Left lung (tissue), 10 donors: ENCODE data around the gene TRIM37. TPM values are rescaled to one million over a fixed set of nuclear protein-coding genes. Genes with fewer than 3 reads are reported as not detected.

Experiments used
- ATAC-seq: fragments of 200-7000 bp; cut with Tn5 transposase; one replicate; pipeline ENCODE4 v1.9.1; 2020; ENCODE audit warnings: moderate library complexity
- DNase-seq, 4 donors: peaks; one replicate each; pipeline ENCODE4 v3.0.0-alpha.2; 2013 to 2020
- H3K27ac ChIP-seq, 2 donors: fragments of 200-600 bp; sonication (generic) in 1 of 2; one replicate each; pipeline versions ENCODE4 v1.5.0 to v1.8.0; 2020 to 2021
- H3K27me3 ChIP-seq, 2 donors: fragments of 200-600 bp; sonication (generic) in 1 of 2; one replicate each; pipeline versions ENCODE4 v1.5.0 to v1.8.0; 2020 to 2021
- H3K36me3 ChIP-seq, 2 donors: fragments of 200-600 bp; sonication (generic) in 1 of 2; one replicate each; pipeline versions ENCODE4 v1.5.0 to v1.8.0; 2020 to 2021
- H3K4me1 ChIP-seq, 2 donors: fragments of 200-600 bp; one replicate each; pipeline ENCODE4 v1.8.0; 2021
- H3K4me3 ChIP-seq, 2 donors: fragments of 200-600 bp; sonication (generic) in 1 of 2; one replicate each; pipeline versions ENCODE4 v1.5.0 to v1.8.0; 2020 to 2021; ENCODE audit warnings: mild to moderate bottlenecking in 1 of 2
- H3K9me3 ChIP-seq, 2 donors: fragments of 200-600 bp; sonication (generic) in 1 of 2; one replicate each; pipeline versions ENCODE4 v1.5.0 to v1.8.0; 2020 to 2021
- CTCF ChIP-seq, 2 donors: fragments of 200-600 bp; sonication (generic) in 1 of 2; IDR thresholded peaks; one replicate each; pipeline versions ENCODE4 v1.5.0 to v1.8.0; 2021; ENCODE audit warnings: antibody characterized with exemption in 2 of 2
- intact Hi-C, 2 donors: fragments of 100-400 bp; cut with DNase I; formaldehyde crosslinking; loops; one replicate each; pipeline versions ENCODE4 v1.11.2 to v1.14.2; 2022
- polyA plus RNA-seq, 6 donors: library from polyadenylated mRNA; unstranded; fragments of 120-200 nt; gene quantifications; one replicate each; pipeline ENCODE4 v1.2.1, GENCODE V29; 2013; ENCODE audit not compliant: insufficient read length in 6 of 6
- total RNA-seq, 2 donors: library from RNA; stranded (reverse); fragmentation: NEBNext Ultra II Directional; extraction: Animal tissue kit (Norgen Biotek cat#: 25700); gene quantifications; one replicate each; pipeline ENCODE4 v1.2.1, GENCODE V29; 2021
- donor health status: DM: no; HTN: yes; CAD: no.
- donor health status: DM: no; HTN: no; CAD: no.

The TRIM37 gene
- total and polyA plus RNA-seq, 8 donors: 17.0 to 23.3 (median 21.4) TPM

GRCh38 chr17:59067340-59067739 lies 39.3 kb downstream of the TRIM37 start:
- intact Hi-C loops: no loop called here

GRCh38 chr17:59062509-59062908 lies 44.2 kb downstream of the TRIM37 start:
- peaks cover 0 to 52% of the 10 kb centered on the region in 2 donors for H3K36me3 ChIP-seq

More at GRCh38 chr17:59067340-59067739, 39.3 kb downstream of the TRIM37 start:
- no peak for ATAC-seq
- H3K4me3 ChIP-seq: no peak overlapping the region
- no peaks in the 10 kb centered on the region for H3K27me3 ChIP-seq
- H3K9me3 ChIP-seq: no peaks in the 10 kb centered on the region
- H3K36me3 ChIP-seq: peaks cover 0 to 66% of the 10 kb centered on the region in 2 donors
- H3K4me1 ChIP-seq: no peaks in the 10 kb centered on the region
- H3K27ac ChIP-seq: no peak overlapping the region
- no peak for TF ChIP-seq CTCF (IDR thresholded peaks at IDR 0.05)
- DNase-seq: no peak

GRCh38 chr17:59056857-59057256 lies 49.8 kb downstream of the TRIM37 start:
- peaks cover 0 to 75% of the 10 kb centered on the region in 2 donors for H3K36me3 ChIP-seq

More at GRCh38 chr17:59062509-59062908, 44.2 kb downstream of the TRIM37 start:
- no peaks in the 10 kb centered on the region for H3K4me1 ChIP-seq
- no peak overlapping the region for H3K27ac ChIP-seq
- DNase-seq (no peak), ATAC-seq (no peak)
- no peak overlapping the region for H3K4me3 ChIP-seq
- H3K27me3 ChIP-seq: no peaks in the 10 kb centered on the region
- intact Hi-C loops: no loop called here
- no peak for TF ChIP-seq CTCF (IDR thresholded peaks at IDR 0.05)
- H3K9me3 ChIP-seq: no peaks in the 10 kb centered on the region

GRCh38 chr17:59049798-59050197 lies 56.9 kb downstream of the TRIM37 start:
- Histone ChIP-seq H3K4me3 (no peak overlapping the region), H3K9me3 (no peaks in the 10 kb centered on the region), H3K27me3 (no peaks in the 10 kb centered on the region), H3K27ac (no peak overlapping the region), H3K4me1 (no peaks in the 10 kb centered on the region), H3K36me3 (peaks cover 0 to 93% of the 10 kb centered on the region in 2 donors)
- ATAC-seq (no peak), DNase-seq (no peak)
- TF ChIP-seq CTCF (IDR thresholded peaks at IDR 0.05): no peak
- intact Hi-C loops: no loop called here

More at GRCh38 chr17:59056857-59057256, 49.8 kb downstream of the TRIM37 start:
- DNase-seq (no peak), ATAC-seq (no peak)
- Histone ChIP-seq H3K4me1 (no peaks in the 10 kb centered on the region), H3K9me3 (no peaks in the 10 kb centered on the region), H3K4me3 (no peak overlapping the region), H3K27ac (no peak overlapping the region), H3K27me3 (no peaks in the 10 kb centered on the region)
- intact Hi-C loops: no loop called here
- TF ChIP-seq CTCF (IDR thresholded peaks at IDR 0.05): no peak

GRCh38 chr17:59047616-59048015 lies 59.1 kb downstream of the TRIM37 start:
- intact Hi-C loops: no loop called here
- TF ChIP-seq CTCF (IDR thresholded peaks at IDR 0.05): no peak
- Histone ChIP-seq H3K27me3 (no peaks in the 10 kb centered on the region), H3K9me3 (no peaks in the 10 kb centered on the region), H3K36me3 (peaks cover 0 to 93% of the 10 kb centered on the region in 2 donors), H3K4me1 (no peaks in the 10 kb centered on the region), H3K27ac (no peak overlapping the region), H3K4me3 (no peak overlapping the region)
- ATAC-seq: no peak
- peak in 2 of 4 donors; percentile 50 to 53 for DNase-seq
